ENCODE measurements around the gene CADPS2.

DNA sequence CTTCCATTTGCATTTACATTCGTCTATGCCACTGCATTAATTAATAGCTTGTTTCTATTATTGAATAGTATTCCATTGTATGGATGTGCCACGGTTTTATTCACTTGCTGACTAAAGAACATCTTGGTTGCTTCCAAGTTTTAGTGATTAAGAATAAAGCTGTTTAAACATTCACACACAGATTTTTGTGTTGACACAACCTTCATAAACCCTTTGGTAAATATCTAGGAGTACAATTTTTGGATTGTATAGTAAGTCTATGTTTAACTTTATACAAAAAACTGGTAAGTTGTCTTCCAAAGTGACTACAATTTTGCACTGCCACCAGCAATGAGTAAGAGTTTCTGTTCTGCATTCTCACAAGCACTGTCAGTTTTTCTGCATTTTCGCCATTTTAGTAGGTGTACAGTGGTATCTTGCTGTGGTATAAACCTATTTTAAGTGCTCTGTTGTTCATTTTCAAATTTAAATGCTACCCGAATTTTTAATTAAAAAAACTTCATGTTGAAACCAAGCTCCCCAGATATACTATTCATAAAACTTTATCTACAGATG lies 308.7 kb downstream of the CADPS2 start:
- TF ChIP-seq, protein P1, sequence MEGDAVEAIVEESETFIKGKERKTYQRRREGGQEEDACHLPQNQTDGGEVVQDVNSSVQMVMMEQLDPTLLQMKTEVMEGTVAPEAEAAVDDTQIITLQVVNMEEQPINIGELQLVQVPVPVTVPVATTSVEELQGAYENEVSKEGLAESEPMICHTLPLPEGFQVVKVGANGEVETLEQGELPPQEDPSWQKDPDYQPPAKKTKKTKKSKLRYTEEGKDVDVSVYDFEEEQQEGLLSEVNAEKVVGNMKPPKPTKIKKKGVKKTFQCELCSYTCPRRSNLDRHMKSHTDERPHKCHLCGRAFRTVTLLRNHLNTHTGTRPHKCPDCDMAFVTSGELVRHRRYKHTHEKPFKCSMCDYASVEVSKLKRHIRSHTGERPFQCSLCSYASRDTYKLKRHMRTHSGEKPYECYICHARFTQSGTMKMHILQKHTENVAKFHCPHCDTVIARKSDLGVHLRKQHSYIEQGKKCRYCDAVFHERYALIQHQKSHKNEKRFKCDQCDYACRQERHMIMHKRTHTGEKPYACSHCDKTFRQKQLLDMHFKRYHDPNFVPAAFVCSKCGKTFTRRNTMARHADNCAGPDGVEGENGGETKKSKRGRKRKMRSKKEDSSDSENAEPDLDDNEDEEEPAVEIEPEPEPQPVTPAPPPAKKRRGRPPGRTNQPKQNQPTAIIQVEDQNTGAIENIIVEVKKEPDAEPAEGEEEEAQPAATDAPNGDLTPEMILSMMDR (conservative IDR thresholded peaks at IDR 0.05 in 1 of 2, IDR thresholded peaks at IDR 0.05 in 1 of 2; ENCODE audit: extremely low read depth in 1 of 2, insufficient read depth in 1 of 2, low read depth in 1 of 2, low read length in 2 of 2): no peak
- no peak for TF ChIP-seq EZH2 (IDR thresholded peaks at IDR 0.05; ENCODE audit: borderline replicate concordance, low read length)
